GM12874 (cell line): ENCODE results near the gene RGS6.

Source experiments
- CTCF ChIP-seq: IDR thresholded peaks from 2 replicates; pipeline ENCODE4 v1.5.1; 2011; ENCODE audit warnings: low read depth, mild to moderate bottlenecking, control low read depth, low read length, moderate library complexity; ENCODE audit not compliant: insufficient read depth

Gene RGS6

DNA sequence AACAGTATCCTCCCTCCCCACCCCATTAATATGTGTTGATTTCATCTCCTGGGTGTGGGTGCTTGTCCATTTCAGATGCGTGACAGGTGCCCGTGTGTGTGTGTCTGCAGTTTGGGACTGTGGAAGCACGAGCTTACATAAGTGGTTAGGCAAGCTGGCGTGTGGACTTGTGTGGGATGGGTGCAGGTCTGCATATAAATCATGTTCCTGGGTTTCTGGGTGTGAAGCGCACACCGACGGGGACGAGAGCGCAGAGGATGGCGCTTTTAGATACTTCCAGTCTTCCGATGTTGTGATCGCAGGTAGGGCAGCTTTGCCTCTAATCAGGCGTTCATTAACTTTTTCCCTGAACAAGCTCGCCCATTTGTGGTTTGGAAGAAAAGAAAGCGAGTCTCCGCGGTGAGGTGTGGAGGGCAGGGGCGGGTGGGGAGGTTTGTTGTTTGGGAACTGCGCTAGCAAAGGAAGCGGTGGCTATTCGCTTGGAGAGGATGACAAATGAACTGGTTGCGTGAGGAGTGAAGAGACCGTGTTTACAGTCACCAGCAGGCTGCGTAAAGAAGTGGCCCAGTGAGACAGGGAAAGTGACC, 865 bp downstream of the RGS6 start:
- no peak for TF ChIP-seq CTCF

GRCh38 chr14:71942904-71943694, 10.9 kb downstream of the RGS6 start:
- TF ChIP-seq CTCF, result no peak

DNA sequence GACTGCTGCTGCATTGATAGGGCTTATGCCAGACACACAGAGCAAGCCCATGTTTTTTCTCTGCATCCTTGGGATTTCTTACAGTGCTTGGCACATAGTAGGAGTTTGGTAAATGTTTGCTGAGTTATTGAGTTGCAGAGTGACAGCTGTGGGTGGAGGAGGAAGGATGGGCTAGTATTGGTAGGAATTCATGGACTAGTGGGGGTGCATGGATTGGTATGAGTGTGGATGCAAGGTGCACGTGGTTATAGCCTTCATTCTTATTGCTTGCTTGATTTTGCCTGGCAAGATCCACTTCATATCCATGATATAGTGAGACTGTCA, 11.4 kb downstream of the RGS6 start:
- no peak for TF ChIP-seq CTCF

GRCh38 chr14:71947947-71948500, 15.8 kb downstream of the RGS6 start:
- TF ChIP-seq CTCF, result no peak

GRCh38 chr14:71952381-71953363, 20.4 kb downstream of the RGS6 start:
- no peak for TF ChIP-seq CTCF

DNA sequence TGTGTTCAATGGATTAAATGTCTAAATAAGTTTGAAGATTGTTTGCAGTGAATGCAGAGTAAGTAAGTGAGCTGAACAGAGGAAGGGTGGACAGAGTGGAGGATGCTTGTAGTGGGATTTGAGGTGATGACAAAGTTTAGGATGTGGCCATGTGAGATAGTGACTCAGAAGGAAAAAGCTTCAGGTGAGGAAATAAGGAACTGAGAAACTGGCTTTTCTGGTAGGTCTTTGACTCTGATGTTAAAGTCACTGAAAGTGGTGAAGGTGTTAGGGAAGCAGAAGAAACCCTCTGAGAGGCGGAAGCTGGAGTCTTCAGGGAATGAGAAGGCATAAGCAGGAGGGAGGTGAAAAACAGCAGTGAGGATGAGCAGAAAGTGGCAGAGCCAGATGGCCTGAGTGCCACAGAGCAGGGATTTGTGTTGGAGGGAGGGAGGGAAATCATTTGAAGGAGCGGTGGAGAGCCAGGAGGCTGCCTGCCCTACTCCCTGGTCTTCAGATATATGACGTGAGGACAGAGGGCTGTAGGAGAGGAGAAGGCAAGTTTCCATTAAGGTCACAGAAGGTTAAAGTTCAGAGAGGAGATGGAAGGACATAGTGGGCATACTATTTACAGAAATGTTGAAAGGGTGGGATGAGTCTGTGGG, 24.8 kb downstream of the RGS6 start:
- no peak for TF ChIP-seq CTCF
